Muscle of back (tissue), 13 donors: ENCODE data around the gene FAM25A. TPM values are rescaled to one million over a fixed set of nuclear protein-coding genes. Genes with fewer than 3 reads are reported as not detected.
"Not testable (repeated sequence)": the region's sequence is repeated elsewhere in the genome, so short reads cannot be mapped to it uniquely, and the experiment has no call there.

Experiments used
- DNase-seq, 3 donors: peaks; one replicate each; pipeline versions ENCODE4 v3.0.0 to v3.0.0-alpha.2; 2013
- long read RNA-seq, 9 donors: transcript quantifications; one replicate each; lab custom pipeline, GENCODE V29; 2026
- polyA plus RNA-seq, 10 donors: library from polyadenylated mRNA; unstranded; fragments of 120-200 nt; gene quantifications; one replicate each; pipeline ENCODE4 v1.2.1, GENCODE V29; 2013; ENCODE audit not compliant: insufficient read length in 10 of 10

The FAM25A gene
- polyA plus RNA-seq = not detected
- long read RNA-seq, donor 1 = 0 reads
- long read RNA-seq, donor 2 = 0 reads
- long read RNA-seq, donor 3 = 0 reads
- long read RNA-seq, donor 4 = 0 reads
- long read RNA-seq, donor 5 = 0 reads
- long read RNA-seq, donor 6 = 0 reads
- long read RNA-seq, donor 7 = 0 reads
- long read RNA-seq, donor 8 = 0 reads
- long read RNA-seq, donor 9 = 0 reads

GRCh38 chr10:87020056-87020455 lies at the start of gene FAM25A:
FAM25A (plus strand) TSS chr10:87020294; CDS start chr10:87020325, 31 bp downstream.
- not testable (repeated sequence) for DNase-seq

GRCh38 chr10:86970982-86971231 lies 49.2 kb upstream of the FAM25A start:
- peak in 1 of 3 donors; percentile 95 for DNase-seq

- DNase-seq = peak in 2 of 3 donors; percentile 83 to 91
Measured at GRCh38 chr10:86971232-86971991, 48.7 kb upstream of the FAM25A start.

- peak in 1 of 3 donors; percentile 34 for DNase-seq
Measured at GRCh38 chr10:86972613-86973380, 47.3 kb upstream of the FAM25A start.

GRCh38 chr10:86974484-86974883 lies 45.6 kb upstream of the FAM25A start:
- DNase-seq = no peak

- DNase-seq = no peak
Measured at GRCh38 chr10:86976362-86977056, 43.6 kb upstream of the FAM25A start.

GRCh38 chr10:86978457-86978856 lies 41.6 kb upstream of the FAM25A start:
- DNase-seq = not testable (repeated sequence)

- DNase-seq = no peak
Measured at GRCh38 chr10:86979296-86979818, 40.7 kb upstream of the FAM25A start.

GRCh38 chr10:86979977-86980448 lies 40.1 kb upstream of the FAM25A start:
- DNase-seq = peak in 1 of 3 donors; percentile 48

GRCh38 chr10:86981020-86981419 lies 39.1 kb upstream of the FAM25A start:
- DNase-seq = not testable (repeated sequence)

GRCh38 chr10:86981716-86982115 lies 38.4 kb upstream of the FAM25A start:
- DNase-seq = no peak

- not testable (repeated sequence) for DNase-seq
Measured at GRCh38 chr10:86984498-86984897, 35.6 kb upstream of the FAM25A start.

- peak in 1 of 3 donors; percentile 70 for DNase-seq
Measured at GRCh38 chr10:86988520-86988919, 31.6 kb upstream of the FAM25A start.

GRCh38 chr10:86991362-86991761 lies 28.7 kb upstream of the FAM25A start:
- DNase-seq = not testable (repeated sequence)

GRCh38 chr10:86992456-86992855 lies 27.6 kb upstream of the FAM25A start:
- no peak for DNase-seq

GRCh38 chr10:86992929-86993328 lies 27.2 kb upstream of the FAM25A start:
- DNase-seq = no peak

GRCh38 chr10:86999802-87000403 lies 20.2 kb upstream of the FAM25A start:
- DNase-seq = not testable (repeated sequence)

GRCh38 chr10:87000491-87000890 lies 19.6 kb upstream of the FAM25A start:
- no peak for DNase-seq

- DNase-seq = not testable (repeated sequence)
Measured at GRCh38 chr10:87007124-87007523, 13.0 kb upstream of the FAM25A start.

- DNase-seq = not testable (repeated sequence)
Measured at GRCh38 chr10:87007674-87008073, 12.4 kb upstream of the FAM25A start.

GRCh38 chr10:87008303-87008702 lies 11.8 kb upstream of the FAM25A start:
- DNase-seq = not testable (repeated sequence)
